Transverse colon (tissue), 4 donors: Measurements from ENCODE around the gene LAMA2. TPM values are rescaled to one million over a fixed set of nuclear protein-coding genes. Genes with fewer than 3 reads are reported as not detected.

ENCODE experiments used
- DNase-seq: peaks from one replicate; pipeline ENCODE4 v3.0.0-alpha.2; 2019
- H3K27ac ChIP-seq, 4 donors: fragments of 200-600 bp; sonication (generic); 2 replicates each; pipeline ENCODE4 v1.5.1; 2016 to 2018; ENCODE audit warnings: inconsistent platforms in 4 of 4
- H3K27me3 ChIP-seq: fragments of 200-600 bp; sonication (generic); 2 replicates; pipeline ENCODE4 v1.5.1; 2017; ENCODE audit warnings: inconsistent platforms
- H3K36me3 ChIP-seq, 4 donors: fragments of 200-600 bp; sonication (generic); 2 replicates each; pipeline ENCODE4 v1.5.1; 2017 to 2019; ENCODE audit warnings: inconsistent platforms in 4 of 4
- H3K4me1 ChIP-seq, 4 donors: fragments of 200-600 bp; sonication (generic); 2 replicates each; pipeline ENCODE4 v1.5.1; 2017 to 2020; ENCODE audit warnings: inconsistent platforms in 4 of 4
- H3K4me3 ChIP-seq, 4 donors: fragments of 200-600 bp; sonication (generic); 1 replicate in 1 of 4; 2 replicates in 3 of 4; pipeline versions ENCODE4 v1.5.1 to v1.6.1; 2017 to 2019; ENCODE audit warnings: inconsistent platforms in 4 of 4
- H3K9me3 ChIP-seq, 2 donors: fragments of 200-600 bp; sonication (generic); 2 replicates each; pipeline ENCODE4 v1.5.1; 2017 to 2019; ENCODE audit warnings: inconsistent platforms in 2 of 2
- EP300 ChIP-seq: sonication (generic); formaldehyde crosslinking; IDR thresholded peaks from one replicate; pipeline ENCODE4 v1.6.1; 2017; ENCODE audit warnings: antibody characterized with exemption, low read depth
- POLR2A ChIP-seq: fragments of 450-650 bp; IDR thresholded peaks from one replicate; pipeline ENCODE4 v1.6.1; 2016; ENCODE audit warnings: antibody characterized with exemption, mild to moderate bottlenecking, moderate library complexity
- POLR2AphosphoS5 ChIP-seq, 3 donors: sonication (generic); formaldehyde crosslinking; IDR thresholded peaks; one replicate each; pipeline ENCODE4 v1.6.1; 2016; ENCODE audit warnings: antibody characterized with exemption in 3 of 3
- WGBS, 2 donors: methylation state at CpG; one replicate each; pipeline ENCODE4 v1.1.5; 2018; ENCODE audit warnings: low coverage in 1 of 2; 5-methylcytosine and 5-hydroxymethylcytosine counted together
- in situ Hi-C, 4 donors: fragments of 200-750 bp; cut with MboI; loops; one replicate each; pipeline versions ENCODE4 v1.15.0 to v1.15.1; 2017; ENCODE audit warnings: low sequenced_read_pairs in 3 of 4, low pct_ligation_motif_present in 1 of 4, low pct_unique_long_range_greater_than_20kb in 1 of 4
- intact Hi-C: fragments of 100-400 bp; cut with DNase I; formaldehyde crosslinking; loops from one replicate; pipeline ENCODE4 v1.15.1; 2023; ENCODE audit warnings: low total_unique reads
- total RNA-seq, 4 donors: library from RNA; depleted of rRNA; stranded (reverse); fragments of >200 nt; gene quantifications; one replicate each; pipeline ENCODE4 v1.1.0, GENCODE V29; 2016
- TF ChIP-seq, protein P1 (sequence below), 5 experiments: fragments of 200-600 bp in 3 of 5; fragments of 450-650 bp in 2 of 5; sonication (generic) in 3 of 5; IDR thresholded peaks; 1 replicate in 2 of 5; 2 replicates in 3 of 5; pipeline ENCODE4 v1.5.1; 2016 to 2017; ENCODE audit warnings: antibody characterized with exemption in 5 of 5, inconsistent platforms in 3 of 5, mild to moderate bottlenecking in 2 of 5, moderate library complexity in 1 of 5

Gene LAMA2
- total RNA-seq, 4 donors from 2014 or later, result 12.3 to 43.0 (median 32.1) TPM

DNA sequence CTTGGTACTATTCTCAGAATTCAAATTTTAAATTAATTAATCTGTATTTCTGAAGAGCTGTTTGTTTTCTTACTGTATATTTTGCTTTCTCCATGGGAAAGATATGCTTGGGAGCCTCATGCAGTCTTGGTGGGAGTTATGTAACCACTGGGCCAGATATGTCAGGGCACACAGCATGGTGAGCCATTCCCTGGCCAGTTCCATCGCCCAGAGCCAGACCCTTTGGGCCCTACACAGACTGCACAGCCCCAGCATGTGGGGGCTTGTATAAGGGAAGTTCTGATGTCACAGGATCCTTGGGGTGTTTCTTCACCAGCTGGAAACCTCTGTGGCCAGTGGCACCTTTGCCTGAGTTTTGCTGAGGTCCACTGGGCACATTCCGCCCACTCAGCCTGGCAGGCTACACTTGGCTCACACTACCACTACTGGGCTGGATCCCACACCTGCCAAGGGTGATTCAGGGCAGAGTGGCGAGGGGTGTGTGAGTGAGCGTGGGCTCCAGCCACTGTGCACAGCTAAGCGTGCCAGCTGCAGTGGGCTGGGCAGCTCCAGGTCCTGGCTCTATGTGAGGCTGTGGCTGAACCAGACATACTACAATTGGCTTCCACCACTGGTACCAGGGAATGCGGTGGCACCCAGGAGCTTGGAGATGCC is 533.5 kb downstream of the LAMA2 start:
- no peak for DNase-seq
- in situ Hi-C loops (no loop called here), intact Hi-C loops (no loop called here)
- no peak overlapping the region for H3K4me3 ChIP-seq
- TF ChIP-seq POLR2A (no peak), POLR2AphosphoS5 (IDR thresholded peaks at IDR 0.05) (no peak), EP300 (no peak)
- TF ChIP-seq, protein P1, sequence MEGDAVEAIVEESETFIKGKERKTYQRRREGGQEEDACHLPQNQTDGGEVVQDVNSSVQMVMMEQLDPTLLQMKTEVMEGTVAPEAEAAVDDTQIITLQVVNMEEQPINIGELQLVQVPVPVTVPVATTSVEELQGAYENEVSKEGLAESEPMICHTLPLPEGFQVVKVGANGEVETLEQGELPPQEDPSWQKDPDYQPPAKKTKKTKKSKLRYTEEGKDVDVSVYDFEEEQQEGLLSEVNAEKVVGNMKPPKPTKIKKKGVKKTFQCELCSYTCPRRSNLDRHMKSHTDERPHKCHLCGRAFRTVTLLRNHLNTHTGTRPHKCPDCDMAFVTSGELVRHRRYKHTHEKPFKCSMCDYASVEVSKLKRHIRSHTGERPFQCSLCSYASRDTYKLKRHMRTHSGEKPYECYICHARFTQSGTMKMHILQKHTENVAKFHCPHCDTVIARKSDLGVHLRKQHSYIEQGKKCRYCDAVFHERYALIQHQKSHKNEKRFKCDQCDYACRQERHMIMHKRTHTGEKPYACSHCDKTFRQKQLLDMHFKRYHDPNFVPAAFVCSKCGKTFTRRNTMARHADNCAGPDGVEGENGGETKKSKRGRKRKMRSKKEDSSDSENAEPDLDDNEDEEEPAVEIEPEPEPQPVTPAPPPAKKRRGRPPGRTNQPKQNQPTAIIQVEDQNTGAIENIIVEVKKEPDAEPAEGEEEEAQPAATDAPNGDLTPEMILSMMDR (IDR thresholded peaks at IDR 0.05), result no peak
- WGBS, 2 donors, result 84% methylated on average over 4 of the region's 6 CpGs; no CpG with 5 or more reads in 1 of the 2 donors
- no peak overlapping the region for H3K27ac ChIP-seq
- no peaks in the 10 kb centered on the region for H3K36me3 ChIP-seq
- no peaks in the 10 kb centered on the region for H3K27me3 ChIP-seq
- no peaks in the 10 kb centered on the region for H3K9me3 ChIP-seq
- no peaks in the 10 kb centered on the region for H3K4me1 ChIP-seq

DNA sequence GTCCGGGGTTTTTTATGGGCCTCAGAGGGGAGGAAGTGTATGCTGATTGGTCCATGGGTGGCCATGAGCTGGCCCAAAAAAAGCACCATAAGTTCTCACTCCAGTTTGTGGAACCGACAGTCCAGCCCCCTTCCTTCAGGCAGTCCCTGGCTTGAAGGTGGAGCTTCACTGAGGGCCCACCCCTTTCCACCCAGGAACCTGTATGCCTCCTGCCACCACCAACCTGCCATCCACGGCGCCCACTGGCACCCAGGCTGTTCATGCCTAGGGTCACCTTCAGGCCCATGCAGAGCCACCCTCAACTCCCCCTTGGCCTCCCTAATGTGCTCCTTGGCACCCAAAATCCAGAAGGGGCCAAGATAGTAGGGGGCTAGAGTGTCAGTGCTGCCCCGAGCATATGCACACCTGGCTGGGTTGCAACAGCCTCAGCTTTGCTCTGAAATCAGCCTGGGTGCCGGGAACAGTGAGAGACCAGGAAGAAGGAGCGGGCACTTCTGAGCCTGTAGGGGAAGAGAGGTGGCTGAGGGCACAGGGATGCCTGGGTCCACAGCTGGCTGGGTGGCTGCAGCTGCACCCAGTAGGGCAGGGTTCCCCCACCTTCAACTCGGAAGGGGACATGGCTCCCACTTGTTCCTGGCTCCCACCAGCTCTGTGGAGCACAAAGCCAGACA is 534.6 kb downstream of the LAMA2 start:
- no peak for DNase-seq
- Histone ChIP-seq H3K27ac (no peak overlapping the region), H3K9me3 (no peaks in the 10 kb centered on the region), H3K36me3 (no peaks in the 10 kb centered on the region), H3K27me3 (no peaks in the 10 kb centered on the region), H3K4me3 (no peak overlapping the region), H3K4me1 (no peaks in the 10 kb centered on the region)
- in situ Hi-C loops, result no loop called here
- intact Hi-C loops, result no loop called here
- WGBS, 2 donors, result 87% methylated on average over 8 of the region's 8 CpGs; no CpG with 5 or more reads in 1 of the 2 donors
- TF ChIP-seq POLR2A (no peak), POLR2AphosphoS5 (IDR thresholded peaks at IDR 0.05) (no peak), EP300 (no peak)
- TF ChIP-seq, protein P1 (IDR thresholded peaks at IDR 0.05), result no peak

DNA sequence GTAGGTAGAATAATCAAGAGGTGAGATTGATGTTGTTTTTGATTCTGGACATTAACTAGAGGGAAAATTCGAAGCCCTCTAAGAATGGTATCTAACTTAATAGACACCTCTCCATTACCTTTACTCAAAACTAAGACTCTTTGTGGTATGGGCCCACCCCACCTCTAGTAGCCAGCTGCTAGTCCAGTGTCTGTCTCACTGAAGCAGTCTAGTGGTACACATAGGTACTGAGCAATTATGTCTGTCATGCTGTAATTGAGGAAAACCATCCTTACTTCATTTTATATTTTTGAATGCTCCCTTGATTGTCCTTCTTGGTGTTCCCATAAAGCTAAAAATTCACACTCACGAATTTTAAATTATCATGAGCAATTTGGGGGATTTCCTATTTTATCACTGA is 536.4 kb downstream of the LAMA2 start:
- in situ Hi-C loops (no loop called here), intact Hi-C loops (no loop called here)
- Histone ChIP-seq H3K4me3 (no peak overlapping the region), H3K27ac (no peak overlapping the region), H3K4me1 (no peaks in the 10 kb centered on the region), H3K9me3 (no peaks in the 10 kb centered on the region), H3K36me3 (no peaks in the 10 kb centered on the region), H3K27me3 (no peaks in the 10 kb centered on the region)
- TF ChIP-seq, protein P1 (IDR thresholded peaks at IDR 0.05), result no peak
- TF ChIP-seq POLR2AphosphoS5 (IDR thresholded peaks at IDR 0.05) (no peak), EP300 (no peak), POLR2A (no peak)
- 51 to 78% methylated on average over 2 of the region's 2 CpGs for WGBS, 2 donors
- DNase-seq, result no peak

DNA sequence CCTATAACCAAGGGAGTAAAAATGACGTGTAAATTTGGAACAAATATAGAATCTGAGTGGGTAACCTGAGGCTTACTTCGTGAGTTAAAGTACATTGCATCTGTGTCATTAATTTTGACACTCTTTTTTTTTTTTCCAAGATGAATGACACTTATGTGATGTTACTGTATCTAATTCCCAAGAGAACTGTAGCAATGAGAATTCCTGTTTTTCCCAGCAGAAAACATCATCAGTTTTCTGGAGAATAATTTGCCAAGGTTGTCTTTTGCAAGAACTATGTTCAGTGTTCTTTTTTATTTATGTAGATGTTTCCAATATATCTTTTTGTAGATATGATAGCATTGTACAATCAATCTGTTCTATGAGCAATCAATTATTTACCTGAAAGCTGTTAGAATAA is 543.4 kb downstream of the LAMA2 start:
- in situ Hi-C loops (no loop called here), intact Hi-C loops (no loop called here)
- DNase-seq, result no peak
- 62 to 63% methylated on average over 2 of the region's 2 CpGs for WGBS, 2 donors
- no peak overlapping the region for H3K27ac ChIP-seq
- TF ChIP-seq, protein P1 (IDR thresholded peaks at IDR 0.05), result no peak
- no peak for TF ChIP-seq POLR2A
- TF ChIP-seq POLR2AphosphoS5 (IDR thresholded peaks at IDR 0.05), result no peak
- no peak for TF ChIP-seq EP300
- no peak overlapping the region for H3K4me3 ChIP-seq
- no peaks in the 10 kb centered on the region for H3K27me3 ChIP-seq
- no peaks in the 10 kb centered on the region for H3K36me3 ChIP-seq
- H3K9me3 ChIP-seq, result no peaks in the 10 kb centered on the region
- H3K4me1 ChIP-seq, result no peaks in the 10 kb centered on the region
